GM18508 (cell line): ENCODE measurements around the gene SHANK1.

Source experiments
- ATAC-seq: cut with Tn5 transposase; IDR thresholded peaks from one replicate; pipeline ENCODE4 v1.9.1; 2021; ENCODE audit warnings: moderate number of reproducible peaks; ENCODE audit not compliant: insufficient read depth, unreplicated experiment

Gene SHANK1

DNA sequence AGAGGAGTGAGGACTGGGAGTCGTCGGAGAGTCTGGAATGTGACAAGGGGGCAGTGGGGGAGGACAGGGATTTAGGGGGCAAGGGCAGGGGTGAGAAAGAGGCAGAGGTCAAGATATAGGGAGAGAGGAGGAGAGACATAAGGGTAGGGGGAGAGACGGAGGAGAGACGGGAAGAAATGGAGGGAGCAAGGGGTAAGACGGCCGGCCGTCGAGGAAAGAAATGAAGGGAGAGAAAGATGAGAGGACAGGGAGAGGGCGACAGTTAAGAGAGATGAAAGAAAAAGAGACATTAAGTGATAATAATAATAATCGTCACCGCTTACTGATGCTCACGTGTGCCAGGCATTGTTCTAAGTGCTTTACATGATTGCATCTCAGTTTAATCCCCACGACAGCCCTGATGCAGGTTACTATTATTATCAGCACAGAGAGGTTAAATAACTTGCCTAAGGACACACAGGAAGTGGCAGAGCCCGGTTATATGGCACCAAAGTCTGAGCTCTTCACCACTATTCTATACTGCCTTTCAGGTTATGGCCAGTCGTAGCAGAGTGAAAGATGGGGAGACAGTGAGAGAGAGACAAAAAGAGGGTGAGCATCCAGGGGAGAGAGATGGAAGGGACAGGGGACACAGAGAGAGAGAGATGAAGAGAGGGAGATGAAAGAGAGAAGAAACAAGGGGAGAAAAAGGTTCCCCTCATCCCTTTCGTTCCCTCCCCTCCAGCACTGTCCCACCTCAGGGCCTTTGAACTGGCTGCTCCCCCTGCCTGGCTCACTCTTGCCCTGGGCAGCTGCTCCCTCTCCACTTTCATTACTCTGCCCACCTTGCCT lies 56.7 kb downstream of the SHANK1 start:
- no peak for ATAC-seq

DNA sequence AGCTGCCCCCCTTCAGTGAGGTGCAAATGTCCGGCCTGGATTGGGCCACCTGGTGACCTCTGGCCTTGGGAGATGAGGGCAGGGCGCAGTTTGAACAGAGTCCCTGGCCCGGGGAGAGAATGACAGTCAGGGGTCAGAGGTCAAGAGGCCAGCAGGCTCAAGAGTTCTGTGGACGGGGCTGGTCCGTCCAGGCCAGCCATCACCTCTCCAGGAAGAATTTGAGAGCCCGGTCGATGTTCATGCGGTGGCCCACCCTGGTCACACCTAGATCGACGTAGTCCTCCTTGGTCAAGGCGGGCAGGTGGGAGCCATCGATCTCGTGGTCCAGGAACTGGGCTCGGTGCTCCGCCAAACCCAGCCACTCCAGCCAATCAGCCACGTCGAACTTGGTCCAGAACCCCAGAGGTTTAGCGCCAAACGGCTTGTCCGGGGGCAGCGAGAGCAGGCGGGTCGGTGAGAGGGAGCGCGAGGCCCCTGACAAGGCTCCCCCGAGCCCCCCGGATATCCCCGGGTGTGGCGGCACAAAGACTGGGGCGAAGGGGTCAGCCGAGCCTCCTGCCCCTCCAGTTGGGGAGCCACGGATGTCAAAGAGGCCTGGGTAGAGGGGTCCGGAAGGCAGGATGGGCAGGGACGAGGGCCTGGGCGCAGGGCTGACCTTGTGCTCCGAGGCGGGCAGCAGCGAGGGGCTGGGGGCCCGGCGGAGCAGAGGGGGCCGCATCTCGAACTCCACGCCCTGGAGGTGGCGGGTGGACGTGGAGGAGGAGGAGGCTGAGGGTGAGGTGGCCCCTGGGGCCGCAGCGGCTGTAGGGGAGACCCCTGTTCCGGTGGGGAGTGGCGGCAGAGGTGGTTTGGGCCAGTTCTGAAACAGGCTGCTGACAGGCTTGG lies 57.6 kb downstream of the SHANK1 start:
- no peak for ATAC-seq

DNA sequence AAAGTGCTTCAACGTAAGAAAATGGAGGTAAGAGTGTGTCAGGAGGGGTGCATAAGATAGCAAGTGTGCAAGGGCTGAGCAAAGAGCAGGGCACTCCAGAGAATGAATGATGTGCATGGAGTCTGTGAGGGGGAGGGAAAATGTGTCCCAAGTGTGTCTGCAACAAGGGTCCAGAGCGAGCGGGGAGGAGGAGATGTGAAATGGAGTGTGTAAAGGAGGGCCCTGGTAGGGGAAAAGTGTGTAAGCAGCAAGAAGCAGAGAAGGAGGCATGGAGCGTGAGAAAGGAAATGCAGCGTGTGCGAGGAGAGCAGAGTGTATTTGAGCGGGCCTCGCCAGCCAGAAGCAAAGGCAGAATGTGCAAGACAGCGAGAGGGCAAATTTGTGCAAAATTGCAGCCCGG lies 58.6 kb downstream of the SHANK1 start:
- no peak for ATAC-seq

DNA sequence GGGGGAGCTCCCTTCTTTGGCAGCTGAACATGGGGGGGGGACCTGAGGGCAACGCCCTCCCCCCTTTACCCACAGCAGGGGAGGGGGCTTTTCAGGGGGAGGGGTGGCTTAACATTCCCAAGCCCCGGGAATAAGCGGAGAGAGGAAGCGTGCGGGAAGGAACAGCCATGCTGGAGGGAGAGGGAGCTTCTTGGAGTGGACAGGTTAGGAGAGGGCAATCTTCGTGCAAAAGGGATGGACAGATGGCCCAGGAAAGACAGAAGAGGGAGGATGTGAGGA lies 59.6 kb downstream of the SHANK1 start:
- no peak for ATAC-seq

DNA sequence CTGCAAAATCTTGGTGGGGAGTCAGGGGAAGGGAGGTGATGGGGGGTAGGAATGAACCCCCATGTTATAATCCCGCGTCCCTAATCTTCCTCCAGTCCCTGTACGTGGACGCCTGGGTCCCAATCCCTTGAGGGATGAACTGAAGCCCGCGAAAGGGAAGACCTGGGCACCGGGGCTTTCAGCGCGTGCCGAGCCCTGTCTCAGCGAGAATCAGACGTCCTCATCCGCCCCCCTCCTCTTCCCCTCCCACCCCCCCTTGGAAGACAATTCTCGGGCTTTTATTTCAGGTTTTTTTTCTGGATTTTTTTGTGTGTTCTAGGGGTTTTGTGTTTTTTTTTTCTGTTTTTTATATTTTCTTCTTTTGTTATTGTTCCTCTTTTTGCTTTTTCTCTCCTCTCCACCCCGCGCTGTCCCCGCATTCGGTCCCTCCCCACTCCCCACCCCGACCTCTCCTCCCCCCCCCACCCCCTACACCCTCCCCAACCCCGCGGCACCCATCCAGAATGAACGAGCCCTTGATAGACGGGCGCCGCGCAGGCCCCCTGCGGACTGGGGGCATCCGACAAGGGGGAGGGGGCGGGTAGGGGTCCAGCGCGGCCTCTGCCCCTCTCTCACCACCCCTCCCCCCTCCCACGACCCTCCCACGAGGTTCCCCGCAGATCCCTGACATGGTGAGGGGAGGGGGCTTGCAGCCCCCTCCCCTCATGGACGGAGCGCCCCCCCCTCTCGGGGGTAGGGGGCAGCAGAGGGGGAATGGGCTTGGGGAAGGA lies 60.1 kb downstream of the SHANK1 start:
- no peak for ATAC-seq

DNA sequence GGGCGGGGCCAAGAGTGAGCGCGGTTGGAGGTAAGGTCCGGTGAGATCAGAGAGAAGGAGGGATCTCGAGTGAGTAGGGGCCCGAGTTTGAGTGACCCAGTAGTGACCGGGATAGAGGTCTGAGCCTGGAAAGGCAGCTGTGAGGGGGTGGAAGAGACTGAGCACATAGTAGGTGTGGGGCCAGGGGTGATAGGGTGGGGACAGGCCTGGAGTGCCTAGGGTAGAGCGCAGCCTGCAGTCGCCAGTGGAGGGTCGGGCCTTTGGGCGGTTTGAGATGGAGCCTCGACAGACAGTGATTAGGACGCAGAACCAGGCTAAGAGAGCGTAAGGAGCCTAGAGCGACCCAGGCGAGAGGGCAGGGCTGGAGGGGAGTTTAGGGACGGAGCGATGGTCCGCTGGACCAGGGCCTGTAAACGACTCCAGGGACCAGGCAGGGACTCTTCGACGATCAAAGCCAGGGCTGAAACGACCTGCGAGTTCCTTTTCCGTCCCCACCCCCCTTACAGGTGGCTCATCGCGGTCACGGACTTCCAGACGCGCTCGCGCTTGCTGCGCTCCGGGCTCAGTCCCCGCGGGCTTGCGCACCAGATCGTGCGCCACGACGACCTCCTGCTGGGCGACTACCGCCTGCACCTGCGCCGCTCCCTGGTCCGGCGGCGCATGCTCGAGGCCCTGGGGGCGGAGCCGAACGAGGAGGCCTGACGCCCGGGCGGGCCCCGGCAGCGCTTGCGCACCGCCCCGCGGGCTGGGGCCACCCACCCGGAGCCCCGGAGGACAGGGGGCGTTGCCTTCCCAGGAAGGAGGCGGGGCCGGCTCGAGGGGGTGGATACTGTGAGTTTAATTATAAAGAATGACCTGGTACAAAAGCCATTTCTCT lies 60.9 kb downstream of the SHANK1 start:
- ATAC-seq: no peak

DNA sequence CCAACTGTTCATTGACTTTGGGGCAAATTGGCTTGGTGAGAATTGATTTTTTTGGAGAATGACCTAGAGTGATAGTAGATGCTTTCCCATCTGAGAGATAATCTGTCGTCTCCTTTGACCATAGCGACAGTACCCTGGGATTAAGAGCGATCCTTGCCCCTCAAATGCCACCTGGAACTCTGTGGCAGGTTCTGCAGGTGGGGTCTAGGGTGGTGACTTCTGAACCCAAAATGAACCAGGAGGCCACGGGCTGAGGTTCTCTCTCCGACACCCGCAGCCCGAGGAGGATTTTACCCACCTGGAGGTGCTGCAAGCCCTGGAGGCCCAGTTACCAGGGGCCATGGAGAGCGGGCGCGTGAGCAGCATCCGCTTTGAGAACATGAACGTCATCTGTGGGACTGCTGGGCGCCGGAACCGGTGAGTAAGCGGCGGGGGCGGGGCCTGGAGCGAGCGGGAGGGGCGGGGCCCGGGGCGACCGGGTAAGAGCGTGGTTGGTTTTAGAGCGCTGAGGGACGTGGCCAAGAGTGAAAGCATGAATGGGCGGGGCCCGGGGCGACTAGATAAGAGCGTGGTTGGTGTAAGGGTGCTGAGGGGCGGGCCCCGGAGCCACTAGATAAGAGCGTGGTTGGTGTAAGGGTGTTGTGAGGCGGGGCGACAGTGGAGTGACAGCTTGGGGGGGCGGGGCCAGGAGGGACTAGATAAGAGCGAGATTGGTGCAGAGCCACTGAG lies 61.7 kb downstream of the SHANK1 start:
- no peak for ATAC-seq

DNA sequence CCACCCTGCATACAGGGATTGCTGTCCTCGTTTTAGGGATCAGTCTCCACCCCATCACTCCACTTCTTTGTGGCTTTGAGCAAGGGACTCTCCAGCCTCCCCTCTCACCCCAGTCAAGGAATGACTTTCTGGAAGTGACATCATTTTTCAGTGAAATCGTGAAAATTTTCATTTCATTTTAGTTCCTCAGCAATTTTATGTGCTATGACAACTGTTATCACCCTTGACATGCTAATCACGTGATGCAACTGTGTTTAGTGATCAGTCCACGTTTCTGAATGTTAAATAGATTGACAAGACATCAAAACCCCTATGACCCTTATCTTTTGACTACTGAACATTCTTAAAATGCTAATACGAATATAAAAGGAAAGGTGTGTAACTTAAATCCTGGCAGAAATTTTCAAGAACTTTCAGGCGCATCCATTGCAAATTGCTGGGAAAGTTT lies 62.4 kb downstream of the SHANK1 start:
- no peak for ATAC-seq

DNA sequence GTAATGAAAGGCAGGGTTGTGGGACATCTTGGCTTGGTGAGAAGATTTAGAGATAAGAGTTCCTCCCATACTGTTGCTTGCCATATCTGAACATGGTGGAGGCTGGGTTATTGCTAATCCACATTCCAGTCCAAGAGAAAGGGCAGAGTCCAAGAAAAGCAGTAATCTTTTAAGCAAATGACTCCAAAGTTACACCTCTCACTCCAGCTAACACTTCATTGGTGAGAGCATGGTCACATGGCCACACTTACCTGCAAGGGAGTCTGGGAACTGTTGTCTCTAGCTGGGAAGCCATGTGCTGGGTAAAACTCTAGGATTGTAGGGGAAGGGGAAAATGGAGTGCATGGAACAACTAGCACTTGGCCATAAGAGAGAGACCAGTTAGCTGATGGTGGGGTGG lies 64.7 kb downstream of the SHANK1 start:
- no peak for ATAC-seq

DNA sequence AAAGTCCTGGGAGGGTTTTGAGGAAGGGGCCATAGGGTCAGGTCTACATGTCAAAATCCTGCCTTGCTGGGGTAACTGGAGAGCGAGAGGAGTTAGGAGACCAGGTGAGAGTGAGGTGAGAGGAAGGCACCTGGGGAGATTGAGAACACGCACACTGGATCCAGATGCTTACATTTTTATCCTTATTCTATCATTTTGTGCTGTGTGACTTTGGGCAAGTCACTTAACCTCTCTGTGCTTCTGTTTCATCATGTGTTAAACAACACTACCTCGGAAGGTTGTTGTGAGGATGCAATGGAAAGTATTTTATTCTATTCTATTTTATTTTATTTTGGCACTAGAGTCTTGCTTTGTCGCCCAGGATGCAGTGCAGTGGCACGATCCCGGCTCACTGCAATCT lies 66.9 kb downstream of the SHANK1 start:
- ATAC-seq: no peak

DNA sequence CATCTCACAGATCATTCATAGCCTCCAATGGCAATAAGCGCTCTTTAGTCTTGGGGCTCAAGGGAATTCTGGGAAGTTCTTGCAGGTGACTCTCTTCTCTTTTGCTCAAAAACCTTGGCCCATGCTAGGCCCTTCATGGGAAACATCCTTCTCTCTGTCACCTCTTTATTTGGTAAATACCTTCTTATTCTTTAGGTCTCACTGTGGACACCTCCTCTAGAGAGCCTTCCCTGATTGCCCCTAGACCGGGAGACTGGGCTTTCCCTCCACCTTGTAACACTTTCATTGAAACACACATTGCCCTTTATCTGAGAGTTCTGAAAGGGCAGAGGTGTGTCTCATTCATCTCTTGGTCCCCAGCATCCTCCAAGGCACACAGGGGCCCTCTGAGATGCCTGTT lies 68.4 kb downstream of the SHANK1 start:
- ATAC-seq: no peak

DNA sequence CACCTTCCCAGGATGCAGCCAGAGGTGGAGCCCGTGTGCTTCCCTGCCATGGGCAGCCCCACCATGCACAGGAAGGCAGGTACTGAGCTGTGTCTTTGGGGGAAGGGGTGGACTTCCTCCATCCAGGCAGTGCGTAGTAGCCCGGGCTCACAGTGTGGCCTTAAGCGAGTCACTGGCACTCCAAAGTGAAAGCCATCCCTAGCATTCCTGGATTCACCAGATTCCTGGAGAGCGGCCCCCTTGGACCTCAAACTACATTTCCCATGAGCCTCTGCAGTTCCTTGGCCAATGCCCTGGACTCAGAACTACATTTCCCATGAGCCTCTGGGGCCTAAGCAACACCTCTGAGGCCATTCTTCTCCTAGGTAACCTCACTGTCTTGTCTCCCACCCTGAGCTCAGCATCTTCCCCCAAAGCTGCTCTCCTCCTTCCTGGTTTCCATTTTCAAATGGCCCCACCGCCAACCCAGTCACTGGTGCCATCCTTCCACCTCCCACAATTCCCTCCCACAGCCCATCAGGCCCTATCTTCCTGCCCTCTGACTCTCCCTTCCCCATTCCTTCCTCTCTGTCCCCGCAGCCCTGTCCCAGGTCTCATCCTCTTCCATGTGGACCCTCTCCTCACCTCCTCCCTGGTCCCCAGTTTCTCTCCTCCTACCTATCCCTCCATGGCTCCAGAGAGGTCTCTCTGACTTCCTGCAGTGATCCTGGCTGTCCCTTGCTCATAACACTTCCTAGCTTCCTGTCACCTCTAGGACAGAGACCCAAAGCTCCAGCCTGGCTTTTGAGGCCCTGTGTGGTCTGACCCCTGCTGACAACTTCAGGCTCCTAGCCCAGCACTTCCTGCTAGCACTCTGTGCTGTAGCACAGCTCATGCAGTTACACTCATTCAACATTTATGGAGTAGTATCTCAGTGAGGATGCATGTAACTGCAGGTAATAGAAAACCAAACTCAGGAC lies 69.9 kb downstream of the SHANK1 start, which contains the start of gene C19orf81:
Gene C19orf81 (plus strand): TSS at position 13 of the 959 bp plus-strand sequence. CDS start 0 bp downstream, at position 13.
- ATAC-seq: no peak

DNA sequence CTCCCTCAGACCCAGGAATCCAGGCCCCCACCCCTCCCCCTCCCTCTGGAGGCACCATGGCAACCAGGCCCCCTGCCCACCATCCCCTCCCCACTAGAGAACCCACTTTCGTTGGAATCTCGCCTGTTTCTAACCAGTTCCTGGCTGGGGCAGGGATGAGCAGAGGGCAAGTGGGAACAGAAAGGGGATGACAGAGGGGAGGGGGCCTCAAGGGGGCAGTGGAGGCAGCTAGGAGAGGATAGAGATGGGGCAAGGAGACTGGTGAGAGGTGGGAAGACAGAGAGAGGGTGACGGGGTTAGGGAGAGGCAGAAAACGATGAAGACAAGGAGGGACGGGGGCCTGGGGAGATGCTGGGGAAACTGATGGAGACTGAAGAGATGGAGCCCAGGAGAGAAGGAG lies 70.9 kb downstream of the SHANK1 start:
- no peak for ATAC-seq

DNA sequence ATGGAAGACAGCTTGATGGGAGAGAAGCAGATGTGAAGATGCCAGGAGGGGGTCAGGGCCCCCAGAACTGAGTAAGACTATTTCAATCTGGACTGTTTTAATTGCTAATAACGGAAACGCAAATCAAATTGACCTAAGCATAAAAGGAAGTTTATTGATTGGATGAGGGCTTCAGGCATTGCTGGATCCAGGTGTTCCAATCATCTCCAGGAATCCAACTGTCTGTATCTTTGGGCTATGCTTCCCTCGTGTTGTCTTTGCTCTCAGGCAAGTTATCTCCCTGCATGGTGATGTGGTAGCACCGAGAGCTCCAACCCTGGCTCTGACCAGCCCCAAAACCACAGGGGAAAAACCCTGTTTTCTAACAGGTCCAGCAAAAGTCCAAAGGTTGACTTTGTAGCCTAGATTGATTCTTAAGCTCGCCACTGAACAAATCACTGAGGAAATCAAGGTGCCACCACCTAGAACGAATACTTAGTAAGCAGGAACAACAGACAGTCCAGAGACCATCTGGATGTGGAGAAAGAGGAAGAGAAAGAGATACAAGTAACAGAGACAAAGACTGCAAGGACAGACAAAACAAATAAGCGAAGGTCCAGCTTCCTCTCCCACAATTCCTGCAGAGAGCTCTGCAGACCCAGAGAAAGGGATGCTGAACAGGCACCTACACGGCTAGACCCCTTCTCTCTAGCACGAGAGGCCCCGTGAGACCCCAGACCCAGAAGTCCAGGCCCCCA lies 71.6 kb downstream of the SHANK1 start:
- ATAC-seq: no peak

DNA sequence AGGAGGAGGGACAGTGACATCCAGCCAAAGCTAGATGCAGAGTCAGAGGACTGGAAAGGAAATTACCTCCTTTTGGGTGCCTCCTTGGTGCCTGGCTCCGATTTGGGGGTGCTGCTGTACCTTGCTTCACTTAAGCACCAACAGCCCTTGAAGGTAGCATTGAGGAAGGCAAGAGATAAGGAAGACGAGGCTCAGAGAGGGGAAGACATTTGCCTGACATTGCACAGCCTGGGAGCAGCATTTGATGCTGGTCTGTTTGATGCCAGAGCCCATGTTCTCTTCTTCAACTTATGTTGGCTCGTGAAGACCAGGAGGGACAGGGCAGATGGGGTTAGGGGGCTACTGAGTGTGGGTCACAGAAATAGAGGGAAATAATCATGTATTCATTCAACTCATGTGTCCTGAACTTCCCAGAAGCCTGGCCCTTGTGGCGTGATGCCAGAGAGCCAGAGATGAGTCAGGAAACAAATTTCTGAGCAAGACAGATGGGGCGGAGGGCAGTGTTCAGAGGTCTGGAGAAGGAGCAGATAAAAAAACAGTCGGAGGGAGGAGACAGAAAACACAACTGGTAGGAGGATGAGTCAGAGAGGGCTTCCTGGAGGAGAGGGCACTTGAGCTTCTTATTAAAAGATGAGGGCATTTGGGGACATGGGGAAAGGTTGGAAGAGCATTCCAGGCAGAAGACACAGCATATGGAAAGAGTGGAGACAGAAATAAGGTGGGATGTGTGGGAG lies 73.4 kb downstream of the SHANK1 start:
- ATAC-seq: no peak

DNA sequence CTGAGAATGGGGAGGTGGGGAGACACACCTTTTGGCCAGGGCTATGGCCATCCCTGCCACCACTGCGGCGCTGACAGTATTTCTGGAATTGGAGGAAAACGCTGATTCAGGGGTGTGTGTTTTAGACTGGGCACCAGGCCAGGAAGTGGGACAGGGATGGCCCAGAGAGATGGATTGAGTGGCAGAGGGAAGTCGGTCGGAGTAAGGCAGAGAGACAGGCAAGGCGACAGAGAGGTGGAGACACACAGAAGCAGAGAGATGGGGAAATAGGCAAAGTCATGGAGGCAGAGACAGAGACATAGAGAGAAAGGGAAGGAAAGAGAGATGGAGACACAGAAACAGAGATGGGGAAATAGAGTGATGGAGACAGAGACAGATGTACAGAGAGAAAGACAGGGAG lies 74.5 kb downstream of the SHANK1 start:
- ATAC-seq: no peak
